Measurements from ENCODE around the gene INHA.

- TF ChIP-seq EGR1 (IDR thresholded peaks at IDR 0.05; ENCODE audit: low read depth in 2 of 2) (no peak), CTCF (IDR thresholded peaks at IDR 0.05; ENCODE audit: low read depth, low read length, missing input control) (no peak), ATF3 (IDR thresholded peaks at IDR 0.05) (no peak), REST (IDR thresholded peaks at IDR 0.05) (no peak)
These were observed 35.7 kb upstream of the INHA start for GRCh38 chr2:219536425-219536824.
